Loucy (cell line): Measurements from ENCODE around the gene PARVG.

Source experiments
- H2AFZ ChIP-seq: fragments of 200-600 bp; sonication (generic); 2 replicates; pipeline ENCODE4 v1.6.0; 2016; ENCODE audit warnings: antibody characterized with exemption, mild to moderate bottlenecking, low read length, moderate library complexity
- H3F3A ChIP-seq: fragments of 200-600 bp; 2 replicates; pipeline ENCODE4 v1.6.0; 2016; ENCODE audit warnings: antibody characterized with exemption, low read depth, mild to moderate bottlenecking
- H3K27me3 ChIP-seq: fragments of 200-600 bp; sonication (generic); 2 replicates; pipeline ENCODE4 v1.6.1; 2014; ENCODE audit warnings: low read length, mild to moderate bottlenecking; ENCODE audit not compliant: insufficient read depth, poor library complexity, severe bottlenecking
- H3K36me3 ChIP-seq: fragments of 200-600 bp; sonication (generic); 2 replicates; pipeline ENCODE4 v1.6.1; 2016; ENCODE audit warnings: low read length; ENCODE audit not compliant: insufficient read depth
- H3K4me1 ChIP-seq: fragments of 200-600 bp; sonication (generic); 2 replicates; pipeline ENCODE4 v1.5.1; 2014; ENCODE audit warnings: low read length, mild to moderate bottlenecking; ENCODE audit not compliant: insufficient read depth, poor library complexity, severe bottlenecking
- H3K4me2 ChIP-seq: fragments of 200-600 bp; sonication (generic); 2 replicates; pipeline ENCODE4 v1.6.0; 2014; ENCODE audit warnings: antibody characterized with exemption, low read length, low read depth, mild to moderate bottlenecking; ENCODE audit not compliant: poor library complexity, severe bottlenecking
- H3K4me3 ChIP-seq: fragments of 200-600 bp; sonication (generic); 2 replicates; pipeline ENCODE4 v1.5.1; 2014; ENCODE audit warnings: low read length, mild to moderate bottlenecking, mixed read lengths; ENCODE audit not compliant: poor library complexity, severe bottlenecking
- H3K79me2 ChIP-seq: fragments of 200-600 bp; sonication (generic); 2 replicates; pipeline ENCODE4 v1.6.1; 2014; ENCODE audit warnings: low read length; ENCODE audit not compliant: insufficient read depth
- H3K9ac ChIP-seq: fragments of 200-600 bp; sonication (generic); 2 replicates; pipeline ENCODE4 v1.6.0; 2014; ENCODE audit warnings: mild to moderate bottlenecking, low read depth, low read length, moderate library complexity; ENCODE audit not compliant: poor library complexity, severe bottlenecking
- H3K9me2 ChIP-seq: fragments of 200-600 bp; sonication (generic); replicated peaks from 2 replicates; pipeline ENCODE4 v1.6.1; 2016; ENCODE audit warnings: low read depth, low read length, mixed read lengths
- H3K9me3 ChIP-seq: fragments of 200-600 bp; sonication (generic); 2 replicates; pipeline ENCODE4 v1.6.1; 2014; ENCODE audit warnings: mild to moderate bottlenecking, antibody characterized with exemption, low read length, low read depth; ENCODE audit not compliant: insufficient read depth
- H4K20me1 ChIP-seq: fragments of 200-600 bp; sonication (generic); 2 replicates; pipeline ENCODE4 v1.6.0; 2014; ENCODE audit warnings: antibody characterized with exemption, low read length, mild to moderate bottlenecking; ENCODE audit not compliant: insufficient read depth, poor library complexity, severe bottlenecking
- CTCF ChIP-seq: fragments of 200-600 bp; sonication (generic); conservative IDR thresholded peaks from 2 replicates; pipeline ENCODE4 v1.5.1; 2014; ENCODE audit warnings: mild to moderate bottlenecking, antibody characterized with exemption, low read length
- EZH2phosphoT487 ChIP-seq: fragments of 200-600 bp; IDR thresholded peaks from 2 replicates; pipeline ENCODE4 v1.6.1; 2018; ENCODE audit warnings: antibody characterized with exemption, mild to moderate bottlenecking, moderate library complexity, borderline replicate concordance

The PARVG gene

DNA sequence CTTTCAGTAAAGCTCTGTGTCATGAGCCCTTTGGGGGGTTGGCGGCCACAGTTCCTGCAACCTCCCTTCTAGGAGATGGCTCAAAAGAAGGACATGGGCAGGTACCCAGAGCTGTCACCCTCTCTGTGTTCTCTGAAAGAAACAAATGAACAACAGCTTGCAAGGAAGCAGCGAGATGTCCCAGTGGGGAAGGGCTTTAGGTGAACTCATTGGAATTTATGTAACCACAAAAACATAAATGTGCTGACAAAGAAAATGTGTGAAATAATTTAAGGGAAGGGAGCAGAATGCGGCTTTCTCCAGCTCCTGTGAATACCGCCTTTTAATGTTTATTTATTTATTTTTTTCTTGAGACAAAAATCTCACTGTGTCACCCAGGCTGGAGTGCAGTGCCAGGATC is 3.3 kb downstream of the PARVG start:
- peaks cover 12% of the 10 kb centered on the region; the same call in 1 of the 2 replicates for H3K36me3 ChIP-seq
- H3K4me2 ChIP-seq = peak overlapping the region; percentile 77
- no peaks in the 10 kb centered on the region for H3F3A ChIP-seq
- no peaks in the 10 kb centered on the region for H3K27me3 ChIP-seq
- peaks cover 51% of the 10 kb centered on the region for H3K79me2 ChIP-seq
- no peak for TF ChIP-seq CTCF
- TF ChIP-seq EZH2phosphoT487 = no peak
- peak overlapping the region; percentile 89 for H3K4me3 ChIP-seq
- H2AFZ ChIP-seq = no peak overlapping the region
- H3K9me2 ChIP-seq = no peaks in the 10 kb centered on the region
- peaks cover 43% of the 10 kb centered on the region for H3K4me1 ChIP-seq
- peaks cover 18% of the 10 kb centered on the region for H4K20me1 ChIP-seq
- H3K9me3 ChIP-seq = no peaks in the 10 kb centered on the region
- H3K9ac ChIP-seq = no peak overlapping the region

GRCh38 chr22:44185237-44186120 is 4.8 kb downstream of the PARVG start:
- peaks cover 12% of the 10 kb centered on the region; the same call in 1 of the 2 replicates for H3K36me3 ChIP-seq
- H3K79me2 ChIP-seq = peaks cover 42% of the 10 kb centered on the region
- H3K9me3 ChIP-seq = no peaks in the 10 kb centered on the region
- H3K9me2 ChIP-seq = no peaks in the 10 kb centered on the region
- H3K4me1 ChIP-seq = peaks cover 28% of the 10 kb centered on the region
- H3F3A ChIP-seq = no peaks in the 10 kb centered on the region; the same call in 1 of the 2 replicates
- no peak overlapping the region for H3K4me3 ChIP-seq
- H4K20me1 ChIP-seq = peaks cover 18% of the 10 kb centered on the region
- TF ChIP-seq CTCF (no peak), EZH2phosphoT487 (no peak)
- no peaks in the 10 kb centered on the region for H3K27me3 ChIP-seq
- H2AFZ ChIP-seq = no peak overlapping the region
- no peak overlapping the region for H3K9ac ChIP-seq
- no peak overlapping the region for H3K4me2 ChIP-seq

GRCh38 chr22:44186121-44186510 is 5.4 kb downstream of the PARVG start:
- Histone ChIP-seq H3K4me1 (peaks cover 26% of the 10 kb centered on the region), H3K9ac (no peak overlapping the region), H3K9me2 (no peaks in the 10 kb centered on the region), H3K4me2 (no peak overlapping the region), H3K4me3 (no peak overlapping the region), H3K27me3 (no peaks in the 10 kb centered on the region), H2AFZ (no peak overlapping the region), H3K9me3 (no peaks in the 10 kb centered on the region), H3F3A (no peaks in the 10 kb centered on the region; the same call in 1 of the 2 replicates), H4K20me1 (peaks cover 18% of the 10 kb centered on the region), H3K36me3 (peaks cover 12% of the 10 kb centered on the region; the same call in 1 of the 2 replicates), H3K79me2 (peaks cover 40% of the 10 kb centered on the region)
- TF ChIP-seq EZH2phosphoT487 (no peak), CTCF (no peak)
